Stomach (tissue), 9 donors: ENCODE data around the gene TRPM4. TPM values are rescaled to one million over a fixed set of nuclear protein-coding genes. Genes with fewer than 3 reads are reported as not detected.

Source experiments
- DNase-seq, 2 donors: peaks; one replicate each; pipeline versions ENCODE4 v3.0.0 to v3.0.0-alpha.2; 2013 to 2019
- H3K27ac ChIP-seq, 5 donors: fragments of 200-600 bp in 4 of 5; sonication (generic) in 4 of 5; one replicate each; pipeline ENCODE4 v1.5.1; 2013 to 2019; ENCODE audit warnings: mild to moderate bottlenecking in 1 of 5, moderate library complexity in 1 of 5
- H3K27me3 ChIP-seq, 3 donors: fragments of 200-600 bp; sonication (generic); one replicate each; pipeline ENCODE4 v1.5.1; 2017 to 2019; ENCODE audit warnings: mixed run types in 1 of 3
- H3K36me3 ChIP-seq, 4 donors: fragments of 200-600 bp; sonication (generic); 1 replicate in 3 of 4; 2 replicates in 1 of 4; pipeline ENCODE4 v1.5.1; 2016 to 2019
- H3K4me1 ChIP-seq, 4 donors: fragments of 200-600 bp; sonication (generic); one replicate each; pipeline ENCODE4 v1.5.1; 2016 to 2019
- H3K4me3 ChIP-seq, 4 donors: fragments of 200-600 bp; sonication (generic) in 3 of 4; one replicate each; pipeline ENCODE4 v1.5.1; 2016 to 2019; ENCODE audit warnings: mild to moderate bottlenecking in 1 of 4
- H3K9me3 ChIP-seq, 4 donors: fragments of 200-600 bp; sonication (generic); one replicate each; pipeline ENCODE4 v1.5.1; 2016 to 2019
- EP300 ChIP-seq: sonication (generic); formaldehyde crosslinking; IDR thresholded peaks from one replicate; pipeline ENCODE4 v1.6.1; 2017; ENCODE audit warnings: antibody characterized with exemption
- POLR2A ChIP-seq, 4 donors: fragments of 450-650 bp; IDR thresholded peaks; one replicate each; pipeline ENCODE4 v1.6.1; 2016; ENCODE audit warnings: antibody characterized with exemption in 4 of 4, control low read depth in 2 of 4, mild to moderate bottlenecking in 1 of 4, moderate library complexity in 1 of 4
- POLR2AphosphoS5 ChIP-seq, 3 donors: sonication (generic); formaldehyde crosslinking; IDR thresholded peaks; one replicate each; pipeline ENCODE4 v1.6.1; 2016; ENCODE audit warnings: antibody characterized with exemption in 3 of 3
- WGBS, 5 donors: extraction: QIAGEN DNeasy Blood & Tissue Kit in 3 of 5; methylation state at CpG; one replicate each; pipeline versions ENCODE4 v1.1.5 to v1.1.7; 2013 to 2018; 5-methylcytosine and 5-hydroxymethylcytosine counted together
- intact Hi-C: fragments of 100-400 bp; cut with DNase I; formaldehyde crosslinking; loops from one replicate; pipeline ENCODE4 v1.15.1; 2023; ENCODE audit warnings: low total_unique reads
- polyA plus RNA-seq, 3 donors: library from polyadenylated mRNA; stranded (reverse); fragments of 200-250 nt; gene quantifications; one replicate each; pipeline ENCODE4 v1.2.3, GENCODE V29; 2013
- total RNA-seq, 5 donors: library from RNA; depleted of rRNA; stranded (reverse); fragments of >200 nt; gene quantifications; one replicate each; pipeline versions ENCODE4 v1.1.0 to v1.2.3, GENCODE V29; 2014 to 2016
- TF ChIP-seq, protein P1 (sequence below), 7 experiments: fragments of 450-650 bp in 4 of 7; fragments of 200-600 bp in 3 of 7; sonication (generic) in 3 of 7; IDR thresholded peaks; one replicate each; pipeline ENCODE4 v1.5.1; 2016 to 2019; ENCODE audit warnings: antibody characterized with exemption in 7 of 7, control low read depth in 2 of 7, mild to moderate bottlenecking in 1 of 7
- donor health status: healthy with polysubstance abuse.
- donor health status: Bipolar disorder and iron deficiency.
- donor health status: healthy.

TRPM4 gene
- total and polyA plus RNA-seq, 8 donors, result 11.8 to 1,449 (median 71.9) TPM

- H3K4me3 ChIP-seq, result no peak overlapping the region
- H3K4me1 ChIP-seq, result peaks cover 0 to 14% (median 4%) of the 10 kb centered on the region in 4 donors
- no peaks in the 10 kb centered on the region for H3K27me3 ChIP-seq
- H3K27ac ChIP-seq, result no peak overlapping the region
- DNase-seq, result no peak
- no peaks in the 10 kb centered on the region for H3K9me3 ChIP-seq
- WGBS, 5 donors, result 85 to 90% (median 88%) methylated on average over 13 of the region's 13 CpGs
- TF ChIP-seq POLR2A (IDR thresholded peaks at IDR 0.05), result no peak
- TF ChIP-seq, protein P1, sequence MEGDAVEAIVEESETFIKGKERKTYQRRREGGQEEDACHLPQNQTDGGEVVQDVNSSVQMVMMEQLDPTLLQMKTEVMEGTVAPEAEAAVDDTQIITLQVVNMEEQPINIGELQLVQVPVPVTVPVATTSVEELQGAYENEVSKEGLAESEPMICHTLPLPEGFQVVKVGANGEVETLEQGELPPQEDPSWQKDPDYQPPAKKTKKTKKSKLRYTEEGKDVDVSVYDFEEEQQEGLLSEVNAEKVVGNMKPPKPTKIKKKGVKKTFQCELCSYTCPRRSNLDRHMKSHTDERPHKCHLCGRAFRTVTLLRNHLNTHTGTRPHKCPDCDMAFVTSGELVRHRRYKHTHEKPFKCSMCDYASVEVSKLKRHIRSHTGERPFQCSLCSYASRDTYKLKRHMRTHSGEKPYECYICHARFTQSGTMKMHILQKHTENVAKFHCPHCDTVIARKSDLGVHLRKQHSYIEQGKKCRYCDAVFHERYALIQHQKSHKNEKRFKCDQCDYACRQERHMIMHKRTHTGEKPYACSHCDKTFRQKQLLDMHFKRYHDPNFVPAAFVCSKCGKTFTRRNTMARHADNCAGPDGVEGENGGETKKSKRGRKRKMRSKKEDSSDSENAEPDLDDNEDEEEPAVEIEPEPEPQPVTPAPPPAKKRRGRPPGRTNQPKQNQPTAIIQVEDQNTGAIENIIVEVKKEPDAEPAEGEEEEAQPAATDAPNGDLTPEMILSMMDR (IDR thresholded peaks at IDR 0.05), result no peak
- no peak for TF ChIP-seq EP300
- no peak for TF ChIP-seq POLR2AphosphoS5 (IDR thresholded peaks at IDR 0.05)
- intact Hi-C loops, result no loop called here
- H3K36me3 ChIP-seq, result peaks cover 8 to 46% (median 26%) of the 10 kb centered on the region in 4 donors
Observed at GRCh38 chr19:49213791-49214190, 56.2 kb downstream of the TRPM4 start.

DNA sequence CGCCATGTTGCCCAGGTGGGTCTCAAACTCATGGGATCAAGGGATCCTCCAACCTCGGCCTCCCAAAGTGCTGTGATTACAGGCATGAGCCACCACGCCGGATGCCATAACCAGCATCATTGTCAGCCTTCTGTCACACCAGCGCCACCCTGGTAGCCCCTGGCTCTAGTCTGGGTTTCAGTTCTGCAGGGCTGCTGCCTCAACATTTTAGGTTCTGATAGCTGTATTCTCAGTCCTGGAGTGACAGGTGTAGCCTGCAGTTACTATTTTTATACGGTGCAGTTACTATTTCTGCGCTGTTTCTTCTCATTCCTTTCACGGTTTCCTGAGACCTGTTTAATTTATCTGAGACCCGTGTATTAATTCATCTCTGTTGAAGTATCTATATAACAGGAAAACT lies 57.1 kb downstream of the TRPM4 start:
- Histone ChIP-seq H3K27ac (no peak overlapping the region), H3K27me3 (no peaks in the 10 kb centered on the region), H3K36me3 (peaks cover 8 to 46% (median 26%) of the 10 kb centered on the region in 4 donors), H3K9me3 (no peaks in the 10 kb centered on the region), H3K4me3 (no peak overlapping the region), H3K4me1 (peaks cover 0 to 14% (median 4%) of the 10 kb centered on the region in 4 donors)
- intact Hi-C loops, result no loop called here
- no peak for TF ChIP-seq POLR2A (IDR thresholded peaks at IDR 0.05)
- no peak for DNase-seq
- 74 to 91% (median 85%) methylated on average over 9 of the region's 9 CpGs for WGBS, 5 donors

DNA sequence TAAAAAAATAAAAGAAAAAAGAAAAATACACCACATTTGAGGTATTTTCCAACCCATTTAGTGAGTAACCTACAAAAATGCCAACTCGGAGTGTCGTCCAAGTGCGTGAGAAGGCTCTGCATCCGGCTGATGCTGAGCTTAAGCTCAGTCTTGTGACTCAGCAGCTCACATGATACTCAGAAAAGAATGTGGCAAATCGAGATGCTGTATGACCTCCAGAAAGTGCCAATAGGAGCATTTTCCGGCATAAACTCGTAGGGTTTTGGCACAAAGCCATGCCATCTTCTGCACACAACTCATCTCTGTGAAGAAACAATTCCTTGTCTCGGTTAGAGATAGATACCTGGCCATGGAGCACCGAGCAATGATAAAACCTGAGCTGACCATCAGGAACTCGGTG lies 58.5 kb downstream of the TRPM4 start:
- TF ChIP-seq, protein P1 (IDR thresholded peaks at IDR 0.05), result no peak
- TF ChIP-seq EP300, result no peak
- peaks cover 6 to 33% (median 15%) of the 10 kb centered on the region in 4 donors for H3K36me3 ChIP-seq
- no peak overlapping the region for H3K27ac ChIP-seq
- intact Hi-C loops, result no loop called here
- DNase-seq, result no peak
- H3K4me3 ChIP-seq, result no peak overlapping the region
- 73 to 85% (median 79%) methylated on average over 9 to 10 of the region's 10 CpGs for WGBS, 5 donors
- H3K9me3 ChIP-seq, result no peaks in the 10 kb centered on the region
- peaks cover 0 to 1% (median 0%) of the 10 kb centered on the region in 4 donors for H3K4me1 ChIP-seq
- no peaks in the 10 kb centered on the region for H3K27me3 ChIP-seq

- intact Hi-C loops, result no loop called here
- 75 to 82% (median 78%) methylated on average over 5 to 6 of the region's 6 CpGs for WGBS, 5 donors
Observed at GRCh38 chr19:49217382-49217781, 59.8 kb downstream of the TRPM4 start.

GRCh38 chr19:49222011-49222410 lies 64.4 kb downstream of the TRPM4 start:
- no peak for TF ChIP-seq POLR2A (IDR thresholded peaks at IDR 0.05)
- TF ChIP-seq POLR2AphosphoS5 (IDR thresholded peaks at IDR 0.05), result no peak
- TF ChIP-seq EP300, result no peak
- TF ChIP-seq, protein P1 (IDR thresholded peaks at IDR 0.05), result no peak
- Histone ChIP-seq H3K36me3 (no peaks in the 10 kb centered on the region), H3K4me1 (peaks cover 0 to 5% (median 0%) of the 10 kb centered on the region in 4 donors), H3K4me3 (no peak overlapping the region), H3K27me3 (peaks cover 0 to 10% (median 0%) of the 10 kb centered on the region in 3 donors), H3K27ac (no peak overlapping the region), H3K9me3 (no peaks in the 10 kb centered on the region)
- DNase-seq, result no peak
- intact Hi-C loops, result no loop called here
- 67 to 82% (median 73%) methylated on average over 6 of the region's 6 CpGs for WGBS, 5 donors

More at GRCh38 chr19:49217382-49217781, 59.8 kb downstream of the TRPM4 start:
- no peak for DNase-seq
- no peak overlapping the region for H3K4me3 ChIP-seq
- H3K27me3 ChIP-seq, result no peaks in the 10 kb centered on the region
- H3K9me3 ChIP-seq, result no peaks in the 10 kb centered on the region
- peaks cover 0 to 20% (median 4%) of the 10 kb centered on the region in 4 donors for H3K36me3 ChIP-seq
- H3K27ac ChIP-seq, result no peak overlapping the region
- TF ChIP-seq EP300 (no peak), POLR2A (IDR thresholded peaks at IDR 0.05) (no peak), POLR2AphosphoS5 (IDR thresholded peaks at IDR 0.05) (no peak)
- TF ChIP-seq, protein P1 (IDR thresholded peaks at IDR 0.05), result no peak
- H3K4me1 ChIP-seq, result no peaks in the 10 kb centered on the region
